Measurements from ENCODE around the gene APLP2. TPM values are rescaled to one million over a fixed set of nuclear protein-coding genes. Genes with fewer than 3 reads are reported as not detected.

APLP2 gene
- total and polyA plus RNA-seq, 9 of the 15 experiments (the other 6 are each of a cell fraction or from before 2014, with no cell fraction given), result 17.4 to 164 (median 118) TPM

GRCh38 chr11:130151196-130151595 is 81.5 kb downstream of the APLP2 start:
- Histone ChIP-seq H3K9me3 (replicated peaks; ENCODE audit: control insufficient read depth, insufficient read depth, low read depth, low read length) (no peaks in the 10 kb centered on the region), H3K79me2 (ENCODE audit: control insufficient read depth, insufficient read depth, low read length) (no peaks in the 10 kb centered on the region), H4K20me1 (replicated peaks; ENCODE audit: control insufficient read depth, insufficient read depth, low read length) (0 out of 2 replicates have a peak, but pooled peaks cover 3% of the 10 kb centered on the region), H3K9me1 (ENCODE audit: control insufficient read depth, insufficient read depth, low read length) (peaks cover 4% of the 10 kb centered on the region), H3K9ac (ENCODE audit: insufficient read depth in 1 of 2, low read depth in 2 of 2, low read length in 2 of 2) (no peak overlapping the region), H3K4me1 (replicated peaks in 1 of 2; ENCODE audit: control insufficient read depth in 2 of 2, insufficient read depth in 2 of 2, low read length in 2 of 2) (0 out of 5 replicates have a peak, but pooled peaks cover 0 to 3% of the 10 kb centered on the region in 2 experiments), H2AFZ (ENCODE audit: low read depth, low read length) (no peak overlapping the region), H3K4me3 (no peak overlapping the region), H3K36me3 (ENCODE audit: control insufficient read depth, insufficient read depth, low read length) (peaks cover 10% of the 10 kb centered on the region; the same call in 2 of the 3 replicates), H3K4me2 (ENCODE audit: insufficient read depth, low read length) (no peak overlapping the region), H3K27ac (ENCODE audit: extremely low read depth, low read depth, low read length) (no peak overlapping the region), H3K27me3 (ENCODE audit: control insufficient read depth in 2 of 2, insufficient read depth in 2 of 2, low read length in 2 of 2) (peaks cover 8 to 12% of the 10 kb centered on the region in 2 experiments; a peak in 4 of 5 replicates)
- no TSS peak for BruUV-seq (replicated peaks)
- ChIA-PET POLR2A (interaction anchor here (0.7 to 1.3 kb wide), 4 partner anchors 12 to 292 kb away, joined by 3 read pairs; no protein-coding TSS in a partner anchor), CTCF (ENCODE audit: low intra/inter-chr PET ratio) (no interaction called here)
- no peak for TF ChIP-seq CREB3L1 (IDR thresholded peaks at IDR 0.05; ENCODE audit: borderline replicate concordance, low read depth)
- TF ChIP-seq SMARCA5 (IDR thresholded peaks at IDR 0.05), result no peak
- TF ChIP-seq DACH1 (IDR thresholded peaks at IDR 0.05; ENCODE audit: partially characterized antibody), result peak; percentile 8
- in situ Hi-C loops (cut with MboI), result no loop called here
- ATAC-seq (no peak), DNase-seq (ENCODE audit: extremely low read depth in 1 of 4, low spot score in 3 of 4) (no peak), FAIRE-seq (no peak)
- intact Hi-C loops (cut with micrococcal nuclease), result no loop called here
- 57% methylated on average over 1 of the region's 1 CpG for WGBS (ENCODE audit: insufficient coverage, low coverage, missing lambda C conversion rate)
